H9 (cell line): ENCODE data around the gene C6orf120. TPM values are rescaled to one million over a fixed set of nuclear protein-coding genes. Genes with fewer than 3 reads are reported as not detected.
A peak's percentile ranks its signal among the peaks of the same experiment; 100 is the strongest.

Source experiments
- DNase-seq: peaks from one replicate; pipeline ENCODE4 v3.0.0-alpha.2; 2017
- H2AFZ ChIP-seq: one replicate; pipeline ENCODE4 v1.6.1; 2013; ENCODE audit warnings: mild to moderate bottlenecking, low read length, control low read depth, moderate library complexity
- H2AK5ac ChIP-seq: 2 replicates; pipeline ENCODE4 v1.6.1; 2013; ENCODE audit warnings: low read length, control low read depth, mixed read lengths; ENCODE audit not compliant: insufficient read length
- H2BK120ac ChIP-seq: one replicate; pipeline ENCODE4 v1.6.1; 2013; ENCODE audit warnings: low read depth, mild to moderate bottlenecking, low read length, control low read depth, inconsistent platforms; ENCODE audit not compliant: poor library complexity, severe bottlenecking
- H2BK12ac ChIP-seq: 2 replicates; pipeline ENCODE4 v1.6.1; 2013; ENCODE audit warnings: low read length, control low read depth, mixed read lengths, low read depth; ENCODE audit not compliant: insufficient read length
- H2BK15ac ChIP-seq: 2 replicates; pipeline ENCODE4 v1.6.1; 2013; ENCODE audit warnings: low read depth, low read length, control low read depth
- H2BK20ac ChIP-seq: one replicate; pipeline ENCODE4 v1.6.1; 2013; ENCODE audit warnings: low read depth, mild to moderate bottlenecking, low read length, control low read depth, inconsistent platforms; ENCODE audit not compliant: poor library complexity, severe bottlenecking
- H2BK5ac ChIP-seq: 2 replicates; pipeline ENCODE4 v1.6.1; 2013; ENCODE audit warnings: low read length, control low read depth, mixed read lengths; ENCODE audit not compliant: insufficient read length
- H3K14ac ChIP-seq: 2 replicates; pipeline ENCODE4 v1.6.1; 2013; ENCODE audit warnings: low read length, control low read depth; ENCODE audit not compliant: insufficient read depth
- H3K18ac ChIP-seq: 2 replicates; pipeline ENCODE4 v1.6.1; 2013; ENCODE audit warnings: low read depth, mild to moderate bottlenecking, mixed read lengths, low read length, control low read depth; ENCODE audit not compliant: insufficient read length
- H3K23ac ChIP-seq: 2 replicates; pipeline ENCODE4 v1.6.1; 2013; ENCODE audit warnings: low read length, control low read depth, mixed read lengths, low read depth; ENCODE audit not compliant: insufficient read length
- H3K23me2 ChIP-seq: 2 replicates; pipeline ENCODE4 v1.6.1; 2013; ENCODE audit warnings: low read depth, mild to moderate bottlenecking, mixed read lengths, low read length, control low read depth; ENCODE audit not compliant: insufficient read length, poor library complexity, severe bottlenecking
- H3K27ac ChIP-seq: 2 replicates; pipeline ENCODE4 v1.5.1; 2013; ENCODE audit warnings: low read length, control low read depth, mixed read lengths, low read depth; ENCODE audit not compliant: insufficient read length
- H3K27me3 ChIP-seq: 2 replicates; pipeline ENCODE4 v1.6.1; 2013; ENCODE audit warnings: low read length, control low read depth, inconsistent platforms; ENCODE audit not compliant: insufficient read depth
- H3K4ac ChIP-seq: 2 replicates; pipeline ENCODE4 v1.6.1; 2013; ENCODE audit warnings: low read depth, mild to moderate bottlenecking, control low read depth, inconsistent platforms, low read length, moderate library complexity
- H3K4me1 ChIP-seq: 2 replicates; pipeline ENCODE4 v1.6.1; 2013; ENCODE audit warnings: low read length, control low read depth, inconsistent platforms; ENCODE audit not compliant: insufficient read depth
- H3K4me2 ChIP-seq: 2 replicates; pipeline ENCODE4 v1.6.1; 2013; ENCODE audit warnings: low read length, control low read depth, mixed read lengths; ENCODE audit not compliant: insufficient read length, insufficient read depth
- H3K56ac ChIP-seq: 2 replicates; pipeline ENCODE4 v1.6.1; 2013; ENCODE audit warnings: low read depth, mild to moderate bottlenecking, mixed read lengths, low read length, control low read depth; ENCODE audit not compliant: insufficient read length
- H3K79me1 ChIP-seq: 2 replicates; pipeline ENCODE4 v1.6.1; 2013; ENCODE audit warnings: low read depth, mild to moderate bottlenecking, moderate library complexity, low read length, control low read depth, inconsistent platforms; ENCODE audit not compliant: insufficient read depth, poor library complexity, severe bottlenecking
- H3K79me2 ChIP-seq: 2 replicates; pipeline ENCODE4 v1.6.1; 2013; ENCODE audit warnings: low read length, control low read depth, inconsistent platforms; ENCODE audit not compliant: insufficient read depth
- H3K9ac ChIP-seq: 2 replicates; pipeline ENCODE4 v1.6.1; 2013; ENCODE audit warnings: low read length, control low read depth, mixed read lengths; ENCODE audit not compliant: insufficient read length; ENCODE audit errors: extremely low read depth
- H3K9me3 ChIP-seq: one replicate; pipeline ENCODE4 v1.6.1; 2013; ENCODE audit warnings: low read depth, low read length, inconsistent platforms; ENCODE audit not compliant: control insufficient read depth
- H3T11ph ChIP-seq: one replicate; pipeline ENCODE4 v1.6.1; 2013; ENCODE audit warnings: mild to moderate bottlenecking, low read length, control low read depth, inconsistent platforms
- H4K20me1 ChIP-seq: one replicate; pipeline ENCODE4 v1.6.1; 2013; ENCODE audit not compliant: control insufficient read depth, insufficient read length, insufficient read depth
- H4K5ac ChIP-seq: 2 replicates; pipeline ENCODE4 v1.6.1; 2013; ENCODE audit warnings: low read depth, mild to moderate bottlenecking, mixed read lengths, low read length, control low read depth; ENCODE audit not compliant: insufficient read length
- H4K8ac ChIP-seq: replicated peaks from 2 replicates; pipeline ENCODE4 v1.6.1; 2013; ENCODE audit warnings: low read length, control low read depth, mixed read lengths, low read depth; ENCODE audit not compliant: insufficient read length
- H4K91ac ChIP-seq: 2 replicates; pipeline ENCODE4 v1.6.1; 2013; ENCODE audit warnings: low read depth, mild to moderate bottlenecking, moderate library complexity, mixed read lengths, low read length, control low read depth; ENCODE audit not compliant: insufficient read length
- H3K27ac Mint-ChIP-seq, 3 experiments: 2 replicates in 2 of 3; 3 replicates in 1 of 3; pipeline ENCODE4 v1.8.0; 2020 to 2021; ENCODE audit warnings: mixed read lengths in 3 of 3, mild to moderate bottlenecking in 1 of 3, moderate library complexity in 1 of 3
- H3K27me3 Mint-ChIP-seq: 2 replicates; pipeline ENCODE4 v1.8.0; 2021; ENCODE audit warnings: low read depth, mild to moderate bottlenecking, moderate library complexity, mixed read lengths
- H3K36me3 Mint-ChIP-seq, 3 experiments: 2 replicates in 2 of 3; 3 replicates in 1 of 3; pipeline ENCODE4 v1.8.0; 2020 to 2021; ENCODE audit warnings: low read depth in 3 of 3, mixed read lengths in 3 of 3; ENCODE audit not compliant: insufficient read depth in 1 of 3
- H3K4me1 Mint-ChIP-seq, 2 experiments: 2 replicates each; pipeline ENCODE4 v1.8.0; 2020; ENCODE audit warnings: mixed read lengths in 2 of 2
- H3K4me3 Mint-ChIP-seq, 2 experiments: 2 replicates in 1 of 2; 3 replicates in 1 of 2; pipeline ENCODE4 v1.8.0; 2020 to 2021; ENCODE audit warnings: mild to moderate bottlenecking in 2 of 2, mixed read lengths in 2 of 2, moderate library complexity in 1 of 2
- H3K9me3 Mint-ChIP-seq, 2 experiments: 2 replicates in 1 of 2; 3 replicates in 1 of 2; pipeline ENCODE4 v1.8.0; 2020; ENCODE audit warnings: mild to moderate bottlenecking in 2 of 2, mixed read lengths in 2 of 2, moderate library complexity in 1 of 2
- CTCF ChIP-seq: fragments of 200-600 bp; sonication (generic); conservative IDR thresholded peaks from 3 replicates; pipeline ENCODE4 v1.8.0; 2021; ENCODE audit warnings: antibody characterized with exemption, mild to moderate bottlenecking
- WGBS: extraction: QIAGEN DNeasy Blood & Tissue Kit; methylation state at CpG from one replicate; pipeline ENCODE4 v1.1.7; 2013; ENCODE audit warnings: missing lambda C conversion rate, low lambda C conversion rate, mixed read lengths; ENCODE audit not compliant: insufficient read length; ENCODE audit errors: extremely low coverage; 5-methylcytosine and 5-hydroxymethylcytosine counted together
- total RNA-seq: library from RNA; stranded (reverse); gene quantifications from 2 replicates; pipeline ENCODE4 v1.2.1, GENCODE V29; 2021

The C6orf120 gene
- total RNA-seq, 1 experiment from 2014 or later = 23.2 TPM

GRCh38 chr6:169684056-169684455 is 17.9 kb upstream of the C6orf120 start:
- Mint-ChIP-seq H3K4me3 (no peak overlapping the region), H3K27ac (peak overlapping the region in 2 of 3 experiments; percentile 32 to 81; a peak in 3 of 7 replicates)

More at GRCh38 chr6:169684056-169684455, 17.9 kb upstream of the C6orf120 start:
- H3K56ac ChIP-seq = no peak overlapping the region
- no peak overlapping the region for H3K23ac ChIP-seq
- no peaks in the 10 kb centered on the region for H3K27me3 Mint-ChIP-seq
- no peak overlapping the region for H3K27ac ChIP-seq
- peaks cover 68 to 78% (median 76%) of the 10 kb centered on the region in 3 experiments for H3K36me3 Mint-ChIP-seq
- no peaks in the 10 kb centered on the region for H3K23me2 ChIP-seq
- H3K4me2 ChIP-seq = no peak overlapping the region
- no peak overlapping the region for H3K18ac ChIP-seq
- no peak overlapping the region for H3T11ph ChIP-seq
- no peaks in the 10 kb centered on the region for H3K4me1 Mint-ChIP-seq
- H2AFZ ChIP-seq = no peak overlapping the region
- H4K8ac ChIP-seq = no peak overlapping the region
- no peaks in the 10 kb centered on the region for H3K9me3 ChIP-seq
- H3K9ac ChIP-seq = no peak overlapping the region
- no peaks in the 10 kb centered on the region for H3K4me1 ChIP-seq
- H4K20me1 ChIP-seq = no peaks in the 10 kb centered on the region
- DNase-seq = no peak
- no peak overlapping the region for H2BK20ac ChIP-seq
- no peak overlapping the region for H3K14ac ChIP-seq
- no peak overlapping the region for H3K4ac ChIP-seq
- peaks cover 12% of the 10 kb centered on the region for H3K79me1 ChIP-seq
- peaks cover 4% of the 10 kb centered on the region; the same call in 1 of the 2 replicates for H3K79me2 ChIP-seq
- H2BK5ac ChIP-seq = no peak overlapping the region
- no peak overlapping the region for H4K5ac ChIP-seq
- H2BK12ac ChIP-seq = no peak overlapping the region
- no peak overlapping the region for H4K91ac ChIP-seq
- H2AK5ac ChIP-seq = no peak overlapping the region
- peaks cover 13 to 14% of the 10 kb centered on the region in 2 experiments for H3K9me3 Mint-ChIP-seq
- no peaks in the 10 kb centered on the region for H3K27me3 ChIP-seq
- H2BK15ac ChIP-seq = no peak overlapping the region
- no peak for TF ChIP-seq CTCF
- no peak overlapping the region for H2BK120ac ChIP-seq
- WGBS = no CpG with 5 or more reads among the region's 3 CpGs
